Ammon's horn (tissue), 1 donor: ENCODE results near the gene LAG3.
"Not testable (repeated sequence)": the region's sequence is repeated elsewhere in the genome, so short reads cannot be mapped to it uniquely, and the experiment has no call there.

Source experiments
- DNase-seq: peaks from one replicate; pipeline ENCODE4 v3.0.0-alpha.2; 2016; ENCODE audit warnings: low spot score

Gene LAG3

GRCh38 chr12:6772331-6772695 is at the start of gene LAG3:
TSS of gene LAG3 (plus strand) at chr12:6772520. CDS start at chr12:6772853, 333 bp downstream.
- DNase-seq, result no peak

DNA sequence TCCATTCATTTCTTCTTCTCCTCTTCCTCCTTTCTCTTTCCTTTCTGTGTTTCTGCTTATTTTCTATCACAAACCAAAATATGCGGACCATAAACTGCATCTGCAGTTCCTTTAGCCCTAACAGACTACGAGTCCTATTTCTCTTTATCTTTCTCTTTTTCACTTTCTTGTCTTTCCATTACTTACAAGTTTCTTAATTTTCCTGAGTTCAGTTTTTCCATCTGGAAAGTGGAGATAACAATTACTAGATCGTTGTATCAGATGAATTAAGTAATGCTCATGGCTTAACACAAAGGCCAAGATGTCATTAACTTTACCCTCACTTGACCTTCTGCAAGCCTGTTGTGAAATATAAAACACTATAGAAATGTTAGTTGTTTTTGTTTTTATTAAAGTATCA is 49.5 kb upstream of the LAG3 start:
- DNase-seq, result no peak

GRCh38 chr12:6723607-6724408 is 48.5 kb upstream of the LAG3 start, which contains the start of gene COPS7A:
TSS of gene COPS7A (plus strand) at chr12:6724046. CDS start at chr12:6724657, 611 bp downstream.
- DNase-seq, result peak; percentile 98

DNA sequence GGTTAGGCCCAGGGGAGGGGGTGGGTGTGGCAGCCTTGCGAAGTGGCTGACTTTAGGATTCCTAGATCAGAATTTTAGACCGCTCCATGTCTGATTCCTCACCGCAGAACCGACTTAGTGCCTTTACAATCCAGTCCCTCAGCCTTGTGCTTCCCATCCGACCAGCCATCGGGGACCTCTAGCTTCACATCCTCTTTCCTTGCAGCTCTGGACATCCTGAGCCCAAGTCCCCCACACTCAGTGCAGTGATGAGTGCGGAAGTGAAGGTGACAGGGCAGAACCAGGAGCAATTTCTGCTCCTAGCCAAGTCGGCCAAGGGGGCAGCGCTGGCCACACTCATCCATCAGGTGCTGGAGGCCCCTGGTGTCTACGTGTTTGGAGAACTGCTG is 47.9 kb upstream of the LAG3 start:
- DNase-seq, result peak; percentile 52

GRCh38 chr12:6725350-6725749 is 47.0 kb upstream of the LAG3 start:
- DNase-seq, result no peak

- no peak for DNase-seq
These were observed 43.1 kb upstream of the LAG3 start for GRCh38 chr12:6729186-6729585.

DNA sequence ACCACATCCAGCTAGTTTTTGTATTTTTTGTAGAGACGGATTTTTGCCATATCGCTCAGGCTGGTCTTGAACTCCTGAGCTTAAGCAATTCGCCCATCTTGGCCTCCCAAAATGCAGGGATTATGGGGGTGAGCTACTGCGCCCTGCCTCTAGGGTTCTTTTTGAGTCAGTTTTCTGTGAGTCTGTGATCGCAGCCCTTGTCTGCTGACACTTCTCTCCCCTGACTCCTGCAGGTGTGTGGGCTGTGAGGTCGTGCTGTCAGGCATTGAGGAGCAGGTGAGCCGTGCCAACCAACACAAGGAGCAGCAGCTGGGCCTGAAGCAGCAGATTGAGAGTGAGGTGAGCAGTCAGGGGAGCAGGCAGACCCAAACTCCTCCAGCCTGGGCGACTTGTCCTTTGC is 42.2 kb upstream of the LAG3 start:
- DNase-seq, result no peak

GRCh38 chr12:6734506-6735387 is 37.6 kb upstream of the LAG3 start:
- no peak for DNase-seq

DNA sequence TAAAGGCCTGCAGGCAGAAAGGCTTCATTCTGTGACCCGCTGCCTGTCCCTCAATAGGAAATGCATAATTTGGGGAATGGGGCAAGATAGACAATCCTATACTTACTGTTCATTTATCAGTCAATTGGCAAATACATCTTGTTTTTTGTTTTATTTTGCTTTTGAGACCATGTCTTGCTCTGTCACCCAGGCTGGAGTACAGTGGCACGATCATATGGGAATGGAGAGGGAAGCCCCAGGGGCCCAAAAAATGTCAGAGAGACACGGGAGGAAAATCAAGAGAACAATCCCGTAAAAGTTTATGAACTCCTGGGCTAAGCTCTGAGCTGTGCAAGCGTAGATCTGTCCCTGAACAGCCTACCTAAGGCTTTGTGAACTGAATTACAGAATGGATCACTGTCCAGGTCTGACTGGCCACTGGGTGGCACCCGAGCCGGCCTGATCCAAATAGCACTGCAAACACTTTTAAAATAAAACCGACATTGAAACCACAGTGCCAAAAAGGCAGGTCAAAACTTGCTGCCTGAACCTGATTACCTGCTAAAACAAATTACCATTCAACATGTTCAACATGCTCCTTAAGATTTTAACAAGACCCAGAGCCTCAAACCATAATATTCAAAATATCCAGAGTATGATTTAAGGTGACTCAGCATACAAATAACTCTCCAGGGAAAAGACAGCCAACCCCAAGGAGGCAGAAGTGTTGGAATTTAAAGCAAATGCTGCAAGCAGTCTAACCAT is 36.7 kb upstream of the LAG3 start:
- peak; percentile 82 for DNase-seq

- no peak for DNase-seq
These were observed 35.6 kb upstream of the LAG3 start for GRCh38 chr12:6736754-6737153.

DNA sequence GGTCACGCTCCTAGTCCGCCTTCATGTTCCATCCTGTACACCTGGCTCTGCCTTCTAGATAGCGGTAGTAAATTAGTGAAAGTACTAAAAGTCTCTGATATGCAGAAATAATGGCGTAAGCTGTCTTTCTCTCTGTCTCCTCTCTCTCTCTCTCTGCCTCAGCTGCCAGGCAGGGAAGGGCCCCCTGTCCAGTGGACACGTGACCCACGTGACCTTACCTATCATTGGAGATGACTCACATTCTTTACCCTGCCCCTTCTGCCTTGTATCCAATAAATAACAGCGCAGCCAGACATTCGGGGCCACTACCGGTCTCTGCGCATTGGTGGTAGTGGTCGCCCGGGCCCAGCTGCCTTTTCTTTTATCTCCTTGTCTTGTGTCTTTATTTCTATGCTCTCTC is 30.2 kb upstream of the LAG3 start:
- not testable (repeated sequence) for DNase-seq

DNA sequence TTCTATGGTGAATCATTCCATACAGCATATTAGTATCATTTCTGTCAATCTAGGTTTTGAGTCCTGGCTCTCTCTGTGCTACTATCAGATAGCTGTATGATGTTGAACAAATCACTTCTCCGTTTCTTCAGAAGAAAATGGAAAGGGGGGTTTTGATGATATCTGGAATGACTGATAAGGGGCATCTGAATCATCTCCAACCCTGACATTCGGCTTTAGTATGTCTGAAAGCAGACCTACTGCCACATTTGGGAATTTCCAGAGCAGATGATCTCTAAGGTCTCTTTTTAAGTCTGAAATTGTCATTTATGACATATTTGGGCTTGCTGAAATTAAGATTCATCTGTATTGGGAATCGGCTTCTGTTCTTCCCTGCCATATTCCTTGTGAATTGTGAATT is 29.5 kb upstream of the LAG3 start:
- no peak for DNase-seq

- not testable (repeated sequence) for DNase-seq
These were observed 29.0 kb upstream of the LAG3 start for GRCh38 chr12:6743300-6743699.

DNA sequence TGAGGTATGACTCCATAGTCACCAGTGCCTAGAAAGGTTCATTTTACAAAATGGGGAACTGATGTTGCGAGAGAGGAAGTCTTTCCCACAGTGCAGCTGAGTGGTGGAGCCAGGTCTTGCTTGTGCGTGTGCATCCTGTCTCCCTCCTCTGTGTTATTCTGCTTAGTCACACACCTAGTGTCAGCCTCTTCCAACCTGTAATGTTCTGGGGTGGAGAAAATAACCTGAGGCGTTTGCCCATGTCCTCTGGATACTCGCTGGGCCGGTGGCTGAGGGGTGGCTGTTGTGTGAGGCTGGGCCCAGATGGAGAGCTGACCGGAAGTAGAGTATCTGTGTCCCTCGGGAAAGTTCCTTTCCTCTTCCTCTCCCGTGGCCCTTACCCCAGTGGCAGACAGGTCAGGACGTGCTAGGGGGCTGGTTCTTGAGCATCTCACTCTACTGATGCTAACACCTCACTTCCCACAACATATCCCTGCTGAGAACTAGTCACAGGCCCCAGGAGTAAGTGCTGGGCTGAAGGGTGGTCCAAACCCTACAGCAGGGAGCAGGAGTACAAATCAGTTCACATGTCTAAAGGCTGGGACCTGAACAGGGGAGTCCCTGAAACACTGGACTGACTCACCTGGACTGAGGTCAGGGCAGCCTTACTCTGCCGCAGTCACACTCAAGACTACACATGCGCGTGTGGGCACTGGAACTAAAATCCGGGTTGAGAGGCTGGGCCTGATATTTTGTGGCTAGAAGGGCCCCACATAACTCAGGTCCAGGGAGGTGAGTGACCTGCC is 26.4 kb upstream of the LAG3 start:
- peak; percentile 39 for DNase-seq

DNA sequence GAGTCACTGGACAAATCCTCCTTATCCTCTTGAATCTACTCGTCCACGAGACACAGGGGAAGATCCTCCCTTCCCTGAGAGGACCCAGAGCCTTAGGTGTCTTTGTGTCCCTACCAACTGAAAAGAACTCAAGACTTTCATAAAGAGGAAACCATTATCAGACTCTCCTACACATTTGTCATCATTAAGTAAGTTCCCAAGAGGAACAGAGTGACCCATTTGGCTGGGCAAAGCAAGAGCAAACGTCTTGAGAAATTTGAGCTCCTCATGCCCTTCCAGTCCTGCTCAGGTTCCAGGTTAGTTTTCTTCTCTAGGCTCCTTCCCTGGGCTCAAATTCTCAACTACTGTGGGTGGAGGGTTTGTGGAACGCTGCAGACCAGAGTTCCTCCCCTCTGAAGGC is 25.1 kb upstream of the LAG3 start:
- DNase-seq, result no peak

- no peak for DNase-seq
These were observed 23.6 kb upstream of the LAG3 start for GRCh38 chr12:6748761-6749160.

DNA sequence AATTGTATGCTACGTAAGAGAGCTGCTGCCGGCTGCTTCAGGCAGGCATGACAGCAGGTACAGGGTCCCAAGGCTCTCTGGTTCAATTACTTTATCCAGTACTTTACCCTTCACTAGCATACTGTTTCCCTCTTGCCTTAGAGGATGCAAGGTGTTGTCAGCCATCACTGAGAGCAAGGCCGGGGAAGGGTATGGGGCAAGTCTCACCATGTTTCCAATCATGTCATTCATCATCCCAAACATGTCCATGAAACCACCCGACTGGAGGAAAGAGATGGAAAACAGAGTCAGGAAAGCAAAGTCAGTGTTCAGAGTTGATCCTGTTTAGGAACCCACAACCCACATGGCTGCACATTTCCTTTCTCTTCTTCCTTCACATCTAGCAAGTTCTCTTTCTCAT is 21.8 kb upstream of the LAG3 start:
- DNase-seq, result no peak

- no peak for DNase-seq
These were observed 20.6 kb upstream of the LAG3 start for GRCh38 chr12:6751767-6752166.

- DNase-seq, result peak; percentile 45
These were observed 20.0 kb upstream of the LAG3 start for GRCh38 chr12:6752167-6752920.

GRCh38 chr12:6752921-6753771 is 19.2 kb upstream of the LAG3 start, which contains the start of gene MLF2:
TSS of gene MLF2 (minus strand) at chr12:6753141. CDS start at chr12:6752334, 807 bp downstream.
- DNase-seq, result peak; percentile 99
